Measurements from ENCODE around the gene ADARB2.

ADARB2 gene

GRCh38 chr10:1141261-1141660 lies 596.1 kb downstream of the ADARB2 start:
- no peak for DNase-seq (ENCODE audit: low read depth, low spot score)

- DNase-seq (ENCODE audit: low read depth, low spot score), result no peak
Measured at GRCh38 chr10:1138529-1138928, 598.8 kb downstream of the ADARB2 start.

GRCh38 chr10:1137499-1138163 lies 599.7 kb downstream of the ADARB2 start:
- DNase-seq (ENCODE audit: low read depth, low spot score), result no peak

- no peak for DNase-seq (ENCODE audit: low read depth, low spot score)
Measured at GRCh38 chr10:1136268-1136667, 601.1 kb downstream of the ADARB2 start.

- DNase-seq (ENCODE audit: low read depth, low spot score), result no peak
Measured at GRCh38 chr10:1134156-1134555, 603.2 kb downstream of the ADARB2 start.

- no peak for DNase-seq (ENCODE audit: low read depth, low spot score)
Measured at GRCh38 chr10:1133495-1134045, 603.8 kb downstream of the ADARB2 start.

GRCh38 chr10:1132584-1132983 lies 604.7 kb downstream of the ADARB2 start:
- DNase-seq (ENCODE audit: low read depth, low spot score), result no peak

GRCh38 chr10:1130995-1131790 lies 606.1 kb downstream of the ADARB2 start:
- DNase-seq (ENCODE audit: low read depth, low spot score), result no peak

GRCh38 chr10:1130226-1130625 lies 607.1 kb downstream of the ADARB2 start:
- DNase-seq (ENCODE audit: low read depth, low spot score), result no peak

GRCh38 chr10:1128649-1129048 lies 608.7 kb downstream of the ADARB2 start:
- no peak for DNase-seq (ENCODE audit: low read depth, low spot score)

- DNase-seq (ENCODE audit: low read depth, low spot score), result no peak
Measured at GRCh38 chr10:1128115-1128514, 609.2 kb downstream of the ADARB2 start.

- no peak for DNase-seq (ENCODE audit: low read depth, low spot score)
Measured at GRCh38 chr10:1127629-1128028, 609.7 kb downstream of the ADARB2 start.

All from ELF-1 (cell line).